ENCODE measurements around the gene RUFY3.

Gene RUFY3

DNA sequence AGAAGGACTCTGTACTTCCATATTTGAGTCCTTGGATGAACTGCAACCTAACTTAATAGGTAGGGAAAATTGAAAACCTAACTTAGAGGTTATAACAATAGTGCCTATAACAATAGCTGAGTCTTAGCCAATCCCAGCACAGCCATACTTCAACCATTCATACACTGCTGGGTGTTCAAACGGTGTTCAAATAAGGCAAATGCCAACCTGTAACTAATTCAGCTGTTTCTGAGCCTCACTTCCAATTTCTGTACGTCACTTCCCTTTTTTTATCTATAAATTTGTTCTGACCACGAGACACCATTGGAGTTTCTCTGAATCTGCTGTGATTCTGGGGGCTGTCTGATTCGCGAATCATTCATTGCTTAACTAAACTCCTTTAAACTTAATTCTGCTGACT, 127.5 kb downstream of the RUFY3 start:
- DNase-seq, result no peak

DNA sequence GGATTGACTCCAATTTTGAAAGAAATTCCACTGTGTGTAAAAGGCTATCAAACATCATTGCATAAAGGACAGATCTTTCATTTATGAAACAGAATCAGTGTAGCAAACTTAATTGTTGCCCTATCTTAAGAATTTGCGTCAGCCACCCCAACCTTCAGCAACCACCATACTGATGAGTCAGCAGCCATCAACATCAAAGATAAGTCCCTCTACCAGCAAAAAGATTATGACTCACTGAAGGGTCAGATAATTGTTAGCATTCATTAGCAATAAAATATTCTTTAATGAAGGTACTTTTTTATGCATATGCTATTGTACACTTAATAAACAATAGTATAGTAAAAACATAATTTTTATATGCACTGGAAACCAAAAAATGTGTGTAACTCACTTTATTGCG, 133.7 kb downstream of the RUFY3 start:
- DNase-seq, result no peak
